GM19463 (cell line): ENCODE measurements around the gene ZC3H13.
"Not testable (repeated sequence)": the region's sequence is repeated elsewhere in the genome, so short reads cannot be mapped to it uniquely, and the experiment has no call there.

Source experiments
- ATAC-seq: cut with Tn5 transposase; IDR thresholded peaks from one replicate; pipeline ENCODE4 v1.9.1; 2021; ENCODE audit warnings: mild to moderate bottlenecking, moderate library complexity; ENCODE audit not compliant: unreplicated experiment

ZC3H13 gene

DNA sequence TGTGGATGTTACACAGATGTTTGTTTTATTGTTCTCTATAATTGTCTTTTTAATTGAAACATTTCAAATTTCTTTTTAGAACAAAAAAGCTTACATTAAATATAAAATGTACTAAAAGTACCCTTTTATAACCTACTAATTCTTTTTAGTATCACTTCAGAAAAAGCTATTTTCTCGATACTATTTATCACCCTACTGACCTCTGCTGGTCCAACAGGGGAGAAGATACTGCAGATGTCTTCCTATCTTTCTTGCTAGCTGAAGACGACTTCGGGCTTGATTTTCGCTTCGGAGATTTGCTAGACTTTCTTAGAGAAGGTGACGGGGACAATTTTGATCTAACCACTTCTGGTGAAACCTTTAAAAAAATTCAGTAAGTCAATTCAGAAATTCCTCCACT, 42.4 kb downstream of the ZC3H13 start:
- no peak for ATAC-seq

DNA sequence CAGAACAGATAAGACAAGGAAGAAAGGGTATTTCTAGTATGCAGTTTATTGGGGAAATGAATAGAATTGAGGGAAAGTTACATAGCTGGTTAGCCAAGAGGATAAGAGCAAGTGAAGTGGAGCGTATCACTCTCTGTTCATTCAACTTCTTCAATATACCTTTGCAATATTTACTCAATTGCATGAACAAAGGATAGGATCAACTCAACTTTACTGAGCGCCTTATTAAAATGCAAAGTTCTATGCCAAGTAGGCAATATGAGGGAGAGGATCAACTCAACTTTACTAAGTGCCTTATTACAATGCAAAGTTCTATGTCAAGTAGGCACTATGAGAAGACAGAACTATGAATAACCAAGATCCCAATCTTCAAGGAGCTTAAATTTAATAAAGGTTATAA, 43.9 kb downstream of the ZC3H13 start:
- ATAC-seq: no peak

DNA sequence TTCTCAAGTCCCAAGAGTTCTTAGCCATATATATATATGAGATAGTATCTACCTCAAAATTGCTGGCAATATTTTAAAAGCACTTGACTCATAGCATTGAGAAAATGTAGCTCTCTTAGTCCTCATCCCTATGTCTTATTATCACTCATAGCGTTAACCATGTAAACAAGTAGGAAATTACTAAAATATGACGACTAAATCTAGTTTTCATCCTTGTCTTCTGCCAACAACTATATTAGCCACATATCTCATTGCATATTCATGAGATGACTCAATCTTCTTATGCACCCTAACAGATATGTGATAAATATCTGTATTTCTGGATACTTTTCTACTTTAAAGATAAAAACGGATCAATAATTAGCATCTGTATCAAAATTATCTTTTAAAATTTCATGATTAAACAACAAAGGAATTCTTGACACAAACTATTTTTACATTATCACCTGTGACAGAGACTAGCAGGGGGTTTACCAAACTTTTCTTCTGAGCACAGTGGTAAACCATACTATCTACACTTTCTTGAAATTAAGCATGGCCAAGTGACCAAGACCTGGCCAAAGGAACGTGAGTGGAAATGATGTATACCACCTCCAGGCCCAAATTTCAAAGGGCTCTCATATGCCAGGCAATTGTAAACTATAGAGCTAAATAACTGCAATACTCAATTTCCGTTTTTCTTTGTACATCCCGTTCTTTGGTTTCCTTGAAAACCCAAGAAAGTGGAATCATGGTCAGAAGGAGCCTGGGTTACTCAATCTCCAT, 45.7 kb downstream of the ZC3H13 start:
- no peak for ATAC-seq

DNA sequence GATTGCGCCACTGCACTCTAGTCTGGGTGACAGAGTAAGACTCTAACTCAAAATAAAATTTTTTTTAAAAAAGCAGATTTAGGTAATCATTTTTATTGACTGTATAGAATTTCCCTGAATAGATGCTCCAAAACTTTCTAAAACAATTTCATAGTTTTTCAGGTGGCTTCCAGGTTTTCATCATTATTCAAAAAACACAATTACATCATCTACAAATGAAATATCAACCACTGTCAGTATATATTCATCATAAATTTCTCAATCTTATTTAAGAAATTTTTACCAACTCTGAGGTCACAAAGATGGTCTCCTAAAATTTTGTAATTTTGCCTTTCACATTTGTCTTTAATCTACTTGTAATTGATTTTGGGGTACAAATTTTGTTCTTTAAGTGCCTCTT, 48.1 kb downstream of the ZC3H13 start:
- no peak for ATAC-seq

DNA sequence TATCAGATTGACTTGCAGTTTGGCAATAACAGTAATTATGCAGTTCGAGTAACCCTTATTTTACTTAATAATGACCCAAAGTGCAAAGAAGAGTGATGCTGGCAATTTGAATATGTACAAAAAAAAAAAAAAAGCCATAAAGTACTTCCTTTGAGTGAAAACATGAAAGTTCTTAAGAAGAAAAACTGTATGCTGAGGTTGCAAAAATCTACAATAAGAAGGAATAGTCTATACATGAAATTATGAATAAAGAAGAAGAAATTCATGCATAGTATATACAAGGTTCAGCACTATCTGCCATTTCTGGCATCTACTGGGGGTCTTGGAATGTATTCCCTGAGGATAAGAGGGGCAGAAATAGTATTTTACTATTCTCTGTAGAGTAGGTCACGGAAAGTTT, 55.9 kb downstream of the ZC3H13 start:
- ATAC-seq: no peak

DNA sequence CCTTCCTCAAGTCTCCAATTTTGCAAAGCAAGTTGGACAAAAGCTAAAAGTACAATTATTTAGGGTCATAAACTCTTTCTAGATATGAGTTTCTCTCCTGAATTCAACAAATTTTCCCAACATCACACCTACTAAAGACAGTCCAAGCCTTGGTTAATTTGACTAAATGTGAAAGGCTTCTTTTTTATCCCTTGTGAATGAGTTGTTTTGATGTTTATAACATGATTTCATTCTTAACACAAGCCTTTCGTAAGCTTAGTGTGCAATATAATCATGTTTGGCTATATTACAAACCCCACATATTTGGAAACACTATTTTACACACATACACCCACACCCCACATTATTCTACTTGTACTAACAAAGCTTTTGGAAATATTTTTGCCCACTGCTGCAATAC, 57.3 kb downstream of the ZC3H13 start:
- no peak for ATAC-seq

DNA sequence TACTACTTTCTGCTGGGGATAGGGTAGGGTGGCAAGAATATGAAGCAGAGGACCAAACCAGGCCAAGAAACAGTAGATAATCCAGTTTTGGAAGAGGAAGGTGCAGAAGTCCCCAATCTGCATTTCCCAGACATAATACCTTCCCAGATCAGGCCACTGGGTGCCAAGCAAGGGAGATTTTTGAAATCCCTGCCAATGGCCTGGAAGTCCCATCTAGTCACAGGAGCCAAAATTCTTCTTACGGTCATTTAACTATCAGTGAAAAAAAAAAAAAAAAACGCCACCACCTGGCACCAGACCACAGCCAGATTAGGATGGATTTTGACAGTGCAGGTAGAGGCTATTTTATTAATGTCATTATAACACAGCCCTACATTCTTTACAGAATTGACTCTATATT, 57.8 kb downstream of the ZC3H13 start:
- ATAC-seq: no peak

DNA sequence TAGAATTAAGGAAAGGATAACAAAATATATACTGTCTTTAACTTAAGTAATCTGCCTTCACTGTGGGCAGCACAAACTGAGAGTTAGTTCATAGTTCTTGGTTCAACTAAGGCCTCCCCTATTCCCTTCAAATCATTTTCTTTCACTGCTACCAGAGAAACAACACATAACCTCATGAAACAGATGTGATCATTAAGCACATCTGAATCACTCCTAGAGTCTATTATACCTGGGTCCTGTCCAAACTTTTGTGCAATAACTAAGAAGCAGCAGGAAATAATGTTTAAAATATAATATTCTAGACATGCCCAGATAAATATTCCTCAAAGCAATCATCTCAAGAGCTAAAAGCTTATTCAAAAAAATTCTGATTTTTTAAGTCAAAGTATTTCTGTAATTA, 62.9 kb downstream of the ZC3H13 start:
- ATAC-seq: no peak

DNA sequence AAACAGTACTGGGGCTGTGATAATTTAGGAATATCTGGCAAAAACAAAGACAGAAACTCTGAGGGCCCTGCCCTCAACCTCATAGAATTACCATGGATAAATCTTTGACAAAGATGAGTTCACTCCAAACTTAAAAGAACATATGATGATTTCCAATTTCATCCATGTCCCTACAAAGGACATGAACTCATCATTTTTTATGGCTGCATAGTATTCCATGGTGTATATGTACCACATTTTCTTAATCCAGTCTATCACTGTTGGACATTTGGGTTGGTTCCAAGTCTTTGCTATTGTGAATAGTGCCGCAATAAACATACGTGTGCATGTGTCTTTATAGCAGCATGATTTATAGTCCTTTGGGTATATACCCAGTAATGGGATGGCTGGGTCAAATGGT, 71.4 kb downstream of the ZC3H13 start:
- ATAC-seq: not testable (repeated sequence)

DNA sequence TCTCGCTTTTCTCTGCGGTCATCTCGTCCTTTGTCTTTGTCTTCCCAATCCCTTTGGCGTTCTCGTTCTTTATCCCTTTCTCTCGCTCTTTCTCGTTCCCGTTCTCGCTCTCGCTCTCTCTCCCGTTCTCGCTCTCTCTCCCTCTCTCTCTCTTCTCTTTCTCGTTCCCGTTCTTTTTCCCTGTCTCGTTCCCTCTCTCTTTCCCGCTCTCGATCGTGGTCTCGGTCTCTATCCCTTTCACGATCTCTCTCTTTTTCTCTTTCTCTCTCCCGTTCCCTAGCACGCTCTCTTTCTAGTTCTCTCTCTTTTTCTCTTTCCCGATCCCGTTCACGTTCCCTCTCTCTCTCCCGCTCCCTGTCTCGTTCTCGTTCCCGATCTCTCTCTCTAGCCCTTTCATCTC, 77.2 kb downstream of the ZC3H13 start:
- ATAC-seq: no peak

DNA sequence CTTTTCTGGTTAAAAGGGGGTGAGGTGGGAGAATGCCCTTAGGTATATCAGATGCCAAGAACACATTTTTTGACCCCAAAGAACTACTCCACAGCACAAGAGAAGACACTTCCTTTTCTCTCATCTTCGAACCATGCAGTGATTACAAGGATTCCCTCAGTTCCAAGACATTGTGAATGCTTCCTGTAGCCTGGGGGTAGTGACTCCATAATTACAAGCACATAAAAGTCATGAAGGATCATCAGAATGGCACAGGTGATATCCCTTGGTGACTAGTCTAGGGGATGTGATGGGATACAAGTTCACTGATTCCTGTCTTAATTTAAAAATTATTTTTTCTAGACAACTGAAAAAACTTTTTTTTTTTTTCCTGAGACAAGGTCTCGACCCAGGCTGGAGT, 78.0 kb downstream of the ZC3H13 start:
- no peak for ATAC-seq

DNA sequence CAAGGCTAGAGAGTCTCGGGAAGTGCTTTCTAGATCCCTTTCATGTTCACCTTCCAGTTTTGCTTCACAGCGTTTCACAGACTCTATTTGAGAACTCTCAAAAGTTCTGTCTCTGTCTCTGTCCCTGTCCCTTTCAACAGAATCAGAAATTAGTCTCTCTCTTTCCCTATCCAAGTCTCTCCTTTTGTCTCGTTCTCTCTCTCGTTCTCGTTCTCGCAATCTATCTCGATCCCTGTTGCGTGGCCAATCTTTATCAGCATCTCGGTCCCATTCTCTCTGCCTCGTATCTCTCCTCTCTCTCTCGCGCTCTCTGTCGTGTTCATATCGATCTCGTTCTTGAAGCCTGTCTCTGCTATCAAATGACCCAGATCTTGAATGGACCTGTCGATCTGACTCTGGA, 85.0 kb downstream of the ZC3H13 start:
- no peak for ATAC-seq

DNA sequence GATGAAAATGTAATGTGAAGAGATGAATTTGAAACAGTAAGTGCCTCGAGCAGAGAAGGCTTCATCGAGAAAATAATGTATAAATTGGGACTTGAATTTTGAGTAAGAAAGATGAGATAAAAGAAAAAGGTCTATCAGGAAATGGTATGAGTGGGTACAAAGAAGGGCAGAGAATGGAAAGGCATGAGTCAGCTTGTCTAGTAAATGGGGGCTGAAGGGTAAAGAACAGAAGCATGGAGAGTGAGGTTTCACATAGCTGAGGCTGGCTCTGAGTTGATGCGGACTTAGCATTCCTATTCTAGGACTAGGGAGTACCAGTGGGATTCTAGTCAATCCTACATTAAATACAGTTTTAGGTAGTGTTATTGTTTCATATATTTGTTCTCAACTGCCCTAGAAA, 85.8 kb downstream of the ZC3H13 start:
- no peak for ATAC-seq

DNA sequence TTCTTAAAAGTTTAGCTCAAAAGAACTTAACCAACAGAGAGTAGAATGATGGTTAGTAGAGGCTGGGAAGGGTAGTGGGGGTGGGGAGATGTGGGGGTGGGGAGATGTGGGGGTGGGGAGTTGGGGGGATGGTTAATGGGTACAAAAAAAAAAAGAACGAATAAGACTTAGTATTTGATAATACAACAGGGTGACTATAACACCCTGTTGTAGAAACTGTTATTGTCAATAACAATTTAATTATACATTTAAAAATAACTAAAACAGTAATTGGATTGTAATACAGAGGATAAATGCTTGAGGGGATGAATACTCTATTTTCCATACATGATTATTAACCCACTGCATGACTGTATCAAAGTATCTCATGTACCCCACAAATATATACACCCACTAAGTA, 91.1 kb downstream of the ZC3H13 start:
- ATAC-seq: no peak

DNA sequence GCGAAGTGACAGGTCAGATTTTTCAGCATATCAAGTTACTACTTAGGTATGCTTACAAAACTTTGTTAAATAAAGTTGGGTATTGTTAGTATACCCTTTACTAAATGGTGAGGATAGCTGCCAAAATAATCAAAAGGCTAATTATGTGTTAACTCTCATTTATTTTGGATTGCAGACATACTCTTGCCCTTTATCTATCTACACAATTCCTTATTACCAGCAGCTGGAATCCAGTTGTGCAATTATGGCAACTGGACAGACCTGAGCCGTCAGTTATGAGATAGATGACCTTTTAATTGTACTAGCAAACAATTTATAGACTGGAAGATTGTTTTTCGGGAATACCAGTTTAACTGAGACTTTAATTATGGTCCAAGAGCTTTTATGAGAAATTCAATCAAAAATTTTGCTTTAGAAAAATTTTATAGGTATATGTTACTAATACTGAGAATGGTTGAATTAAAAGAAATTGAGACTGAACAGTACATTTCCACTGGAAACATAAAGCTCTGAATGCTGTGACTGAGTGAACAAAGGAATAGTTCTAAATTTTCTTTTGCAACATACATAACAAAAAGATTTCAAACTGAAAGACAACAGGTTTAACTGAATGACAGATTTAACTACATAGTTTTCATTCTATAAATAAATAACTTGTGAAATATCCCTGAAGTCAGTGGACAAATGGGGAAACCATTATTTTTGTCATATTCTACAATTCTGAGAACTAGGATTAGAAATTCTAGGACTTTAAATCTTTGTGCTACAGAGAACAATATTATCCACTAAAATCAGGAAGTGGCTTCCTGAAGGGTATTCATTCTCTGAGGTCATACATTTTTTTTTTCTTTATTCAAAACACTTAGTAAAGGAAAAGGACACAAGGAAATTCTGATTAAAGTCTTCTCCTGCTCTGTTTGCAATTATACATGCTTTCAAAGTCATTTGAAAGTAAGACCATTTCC, 97.4 kb downstream of the ZC3H13 start:
- ATAC-seq: no peak

DNA sequence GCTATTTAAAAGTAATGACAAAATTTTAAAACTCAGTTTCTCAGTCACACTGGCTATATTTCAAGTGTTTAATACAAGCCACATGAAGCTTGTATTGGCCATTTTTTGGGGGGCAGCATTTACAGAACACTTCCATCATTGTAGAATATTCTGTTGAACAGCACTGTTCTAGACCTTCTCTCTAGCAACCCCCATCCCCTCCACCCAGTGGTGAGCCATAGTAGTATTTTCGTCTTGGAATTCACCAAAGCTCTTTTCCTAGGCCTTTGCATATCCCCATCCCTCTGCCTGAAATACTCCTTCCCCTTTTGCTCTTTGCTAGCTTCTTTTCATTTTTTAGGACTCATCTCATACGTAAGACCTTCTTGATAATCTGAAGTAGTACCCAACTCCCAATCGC, 99.5 kb downstream of the ZC3H13 start:
- ATAC-seq: no peak

DNA sequence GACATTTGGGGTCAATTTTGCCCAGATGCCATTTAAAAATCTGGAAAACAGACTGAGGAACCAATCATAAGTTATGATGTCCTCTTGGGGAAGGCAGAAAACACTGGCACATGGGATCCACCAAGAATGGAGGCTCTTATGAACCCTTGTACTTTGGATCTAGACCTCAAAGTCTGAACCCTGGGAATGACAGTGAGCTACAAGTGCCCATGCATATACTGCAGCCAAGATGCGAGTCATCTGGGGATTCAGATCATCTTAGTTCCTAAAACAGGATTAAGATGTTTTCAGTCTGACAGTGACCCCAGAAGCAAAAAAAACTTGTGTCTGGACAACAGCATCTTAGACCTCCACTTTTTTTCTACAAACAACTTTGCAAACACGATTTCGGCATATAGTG, 100.8 kb downstream of the ZC3H13 start:
- ATAC-seq: no peak

DNA sequence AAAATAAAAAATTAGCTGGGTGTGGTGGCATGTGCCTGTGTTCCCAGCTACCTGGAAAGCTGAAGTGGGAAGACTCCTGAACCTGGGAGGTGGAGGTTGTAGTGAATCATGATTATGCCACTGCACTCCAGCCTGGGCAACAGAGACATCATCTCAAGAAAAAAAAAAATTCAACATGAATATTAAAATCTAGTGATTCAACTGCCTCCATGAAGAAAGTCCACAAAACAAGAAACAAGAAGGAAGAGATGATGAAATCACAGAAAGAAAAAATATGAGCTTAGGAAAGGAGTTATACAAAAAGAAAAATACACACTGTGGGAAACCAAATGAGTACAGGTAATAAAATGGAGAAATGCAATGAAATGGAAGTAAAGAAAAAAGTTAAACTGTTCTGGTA, 101.4 kb downstream of the ZC3H13 start:
- no peak for ATAC-seq

DNA sequence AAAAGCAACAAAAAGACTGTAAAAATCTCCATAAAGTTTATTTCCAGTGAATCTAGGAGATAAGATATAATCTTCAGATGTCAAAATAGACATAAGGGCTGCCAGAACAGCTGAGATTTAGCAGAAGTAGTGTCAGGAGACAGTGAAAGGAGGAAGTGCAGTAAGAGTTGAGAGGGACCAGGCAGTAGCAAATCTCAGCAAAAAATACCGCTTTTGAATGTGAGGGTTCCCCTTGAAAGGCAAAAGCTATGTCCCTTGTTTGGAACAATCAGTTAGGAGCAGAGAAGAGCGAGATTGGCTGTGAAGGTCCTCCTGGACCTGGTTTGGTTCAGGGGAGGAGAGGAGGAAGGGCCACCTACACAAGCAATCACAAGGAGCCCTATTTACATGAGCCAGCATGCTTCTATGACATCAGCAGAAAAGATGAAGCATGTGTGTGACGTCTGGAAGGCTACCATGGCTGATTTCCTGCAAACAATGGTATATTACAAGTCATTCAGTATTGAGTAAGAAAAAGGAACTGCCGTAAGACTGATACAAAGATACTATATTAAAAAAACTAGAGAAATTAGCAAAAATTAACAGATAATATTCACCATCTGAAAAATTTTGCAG, 102.1 kb downstream of the ZC3H13 start:
- no peak for ATAC-seq

DNA sequence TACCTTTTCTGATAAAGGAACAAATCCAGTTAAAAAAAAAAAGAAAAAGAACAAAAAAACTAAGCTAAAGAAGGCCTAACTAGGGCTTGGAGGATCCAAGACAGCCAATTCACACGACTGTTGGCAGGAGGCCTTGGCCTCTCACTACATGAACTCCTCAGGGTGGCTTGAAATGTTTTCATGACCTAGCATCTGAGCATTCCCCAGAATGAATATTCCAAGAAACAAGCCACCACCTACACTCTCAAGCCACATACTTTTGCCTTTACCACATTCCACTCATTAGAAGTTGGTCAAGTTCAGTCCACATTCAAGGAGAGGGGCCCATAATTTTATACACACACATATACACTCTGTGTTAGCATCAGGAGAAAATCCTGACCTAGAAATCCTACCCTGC, 103.4 kb downstream of the ZC3H13 start:
- ATAC-seq: no peak

DNA sequence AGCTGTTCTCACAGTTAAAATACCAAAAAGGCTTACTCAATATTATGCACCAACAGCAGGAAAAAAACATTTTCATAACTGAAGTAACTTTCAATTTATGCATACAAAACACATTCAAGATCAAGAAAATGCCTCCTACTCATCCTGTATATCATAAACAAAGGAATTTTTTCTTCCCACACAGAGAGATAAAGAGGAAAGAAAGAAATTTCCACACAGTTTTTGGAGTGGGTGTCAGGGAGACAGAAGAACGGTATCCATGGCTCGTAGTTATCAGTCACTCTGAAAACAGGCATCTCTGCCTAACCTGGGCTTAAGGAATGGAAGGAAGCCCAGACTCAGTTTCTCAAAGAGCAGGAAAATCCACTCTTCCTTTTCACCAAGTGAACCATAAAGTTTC, 108.6 kb downstream of the ZC3H13 start:
- ATAC-seq: no peak

DNA sequence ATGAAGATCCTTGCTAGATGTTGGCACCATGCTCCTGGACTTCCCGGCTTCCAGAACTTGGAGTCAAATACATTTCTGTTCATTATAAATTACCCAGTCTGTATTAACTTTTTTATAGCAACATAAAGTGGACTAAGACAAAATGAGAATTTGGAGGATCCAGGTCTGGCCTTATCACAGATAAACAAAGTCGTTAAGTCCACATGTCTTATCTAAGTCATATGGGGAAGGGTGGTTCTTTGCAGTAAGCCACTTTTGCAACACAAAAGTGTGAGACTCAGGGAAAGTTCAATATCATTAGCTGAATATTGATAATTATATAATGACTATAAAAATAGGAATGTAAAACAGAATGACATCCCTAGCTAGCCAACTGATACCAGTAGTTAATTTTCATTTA, 109.4 kb downstream of the ZC3H13 start:
- ATAC-seq: no peak
